Suprapubic skin (tissue), 4 donors: ENCODE measurements around the gene MARF1. TPM values are rescaled to one million over a fixed set of nuclear protein-coding genes. Genes with fewer than 3 reads are reported as not detected.

Experiments
- DNase-seq, 2 donors: peaks; one replicate each; pipeline ENCODE4 v3.0.0-alpha.2; 2019; ENCODE audit warnings: low spot score in 2 of 2
- H3K27ac ChIP-seq: fragments of 200-600 bp; sonication (generic); one replicate; pipeline ENCODE4 v1.5.1; 2019
- H3K27me3 ChIP-seq: fragments of 200-600 bp; sonication (generic); one replicate; pipeline ENCODE4 v1.5.1; 2019
- H3K36me3 ChIP-seq: fragments of 200-600 bp; sonication (generic); one replicate; pipeline ENCODE4 v1.5.1; 2019
- H3K4me1 ChIP-seq: fragments of 200-600 bp; sonication (generic); one replicate; pipeline ENCODE4 v1.5.1; 2019
- H3K4me3 ChIP-seq: fragments of 200-600 bp; sonication (generic); one replicate; pipeline ENCODE4 v1.5.1; 2019; ENCODE audit warnings: mild to moderate bottlenecking
- H3K9me3 ChIP-seq: fragments of 200-600 bp; sonication (generic); one replicate; pipeline ENCODE4 v1.5.1; 2019
- EP300 ChIP-seq: sonication (generic); formaldehyde crosslinking; IDR thresholded peaks from one replicate; pipeline ENCODE4 v1.6.1; 2017; ENCODE audit warnings: antibody characterized with exemption
- POLR2A ChIP-seq, 2 donors: fragments of 450-650 bp; IDR thresholded peaks; one replicate each; pipeline ENCODE4 v1.6.1; 2017; ENCODE audit warnings: antibody characterized with exemption in 2 of 2, mild to moderate bottlenecking in 2 of 2, moderate library complexity in 2 of 2
- POLR2AphosphoS5 ChIP-seq, 3 donors: sonication (generic); formaldehyde crosslinking; IDR thresholded peaks; one replicate each; pipeline ENCODE4 v1.6.1; 2017; ENCODE audit warnings: antibody characterized with exemption in 3 of 3
- WGBS: methylation state at CpG from one replicate; pipeline ENCODE4 v1.1.5; 2018; 5-methylcytosine and 5-hydroxymethylcytosine counted together
- total RNA-seq, 4 donors: library from RNA; depleted of rRNA; stranded (reverse); fragments of >200 nt; gene quantifications; one replicate each; pipeline ENCODE4 v1.1.0, GENCODE V29; 2016
- TF ChIP-seq, protein P1 (sequence below), 2 donors: fragments of 200-600 bp in 1 of 2; fragments of 450-650 bp in 1 of 2; sonication (generic) in 1 of 2; IDR thresholded peaks; one replicate each; pipeline ENCODE4 v1.5.1; 2016 to 2019; ENCODE audit warnings: antibody characterized with exemption in 2 of 2, mild to moderate bottlenecking in 1 of 2, moderate library complexity in 1 of 2

MARF1 gene
- total RNA-seq, 4 donors from 2014 or later = 36.2 to 117 (median 44.2) TPM

GRCh38 chr16:15617901-15618300 is 25.1 kb downstream of the MARF1 start:
- TF ChIP-seq POLR2AphosphoS5 (IDR thresholded peaks at IDR 0.05) (no peak), POLR2A (IDR thresholded peaks at IDR 0.05) (no peak), EP300 (no peak)
- TF ChIP-seq, protein P1, sequence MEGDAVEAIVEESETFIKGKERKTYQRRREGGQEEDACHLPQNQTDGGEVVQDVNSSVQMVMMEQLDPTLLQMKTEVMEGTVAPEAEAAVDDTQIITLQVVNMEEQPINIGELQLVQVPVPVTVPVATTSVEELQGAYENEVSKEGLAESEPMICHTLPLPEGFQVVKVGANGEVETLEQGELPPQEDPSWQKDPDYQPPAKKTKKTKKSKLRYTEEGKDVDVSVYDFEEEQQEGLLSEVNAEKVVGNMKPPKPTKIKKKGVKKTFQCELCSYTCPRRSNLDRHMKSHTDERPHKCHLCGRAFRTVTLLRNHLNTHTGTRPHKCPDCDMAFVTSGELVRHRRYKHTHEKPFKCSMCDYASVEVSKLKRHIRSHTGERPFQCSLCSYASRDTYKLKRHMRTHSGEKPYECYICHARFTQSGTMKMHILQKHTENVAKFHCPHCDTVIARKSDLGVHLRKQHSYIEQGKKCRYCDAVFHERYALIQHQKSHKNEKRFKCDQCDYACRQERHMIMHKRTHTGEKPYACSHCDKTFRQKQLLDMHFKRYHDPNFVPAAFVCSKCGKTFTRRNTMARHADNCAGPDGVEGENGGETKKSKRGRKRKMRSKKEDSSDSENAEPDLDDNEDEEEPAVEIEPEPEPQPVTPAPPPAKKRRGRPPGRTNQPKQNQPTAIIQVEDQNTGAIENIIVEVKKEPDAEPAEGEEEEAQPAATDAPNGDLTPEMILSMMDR (IDR thresholded peaks at IDR 0.05) = no peak
- Histone ChIP-seq H3K27me3 (no peaks in the 10 kb centered on the region), H3K27ac (no peak overlapping the region), H3K4me3 (no peak overlapping the region), H3K36me3 (peaks cover 94% of the 10 kb centered on the region), H3K4me1 (no peaks in the 10 kb centered on the region), H3K9me3 (no peaks in the 10 kb centered on the region)
- WGBS = 95% methylated on average over 4 of the region's 4 CpGs
- no peak for DNase-seq

GRCh38 chr16:15616475-15617165 is 26.3 kb downstream of the MARF1 start:
- WGBS = 91% methylated on average over 11 of the region's 11 CpGs
- TF ChIP-seq, protein P1 (IDR thresholded peaks at IDR 0.05) = no peak
- TF ChIP-seq POLR2AphosphoS5 (IDR thresholded peaks at IDR 0.05) (no peak), POLR2A (IDR thresholded peaks at IDR 0.05) (no peak), EP300 (no peak)
- peaks cover 94% of the 10 kb centered on the region for H3K36me3 ChIP-seq
- no peaks in the 10 kb centered on the region for H3K4me1 ChIP-seq
- H3K9me3 ChIP-seq = no peaks in the 10 kb centered on the region
- no peak overlapping the region for H3K27ac ChIP-seq
- DNase-seq = no peak
- H3K4me3 ChIP-seq = no peak overlapping the region
- no peaks in the 10 kb centered on the region for H3K27me3 ChIP-seq

GRCh38 chr16:15616012-15616411 is 26.9 kb downstream of the MARF1 start:
- H3K27me3 ChIP-seq = no peaks in the 10 kb centered on the region
- TF ChIP-seq EP300 (no peak), POLR2A (IDR thresholded peaks at IDR 0.05) (no peak), POLR2AphosphoS5 (IDR thresholded peaks at IDR 0.05) (no peak)
- TF ChIP-seq, protein P1 (IDR thresholded peaks at IDR 0.05) = no peak
- H3K9me3 ChIP-seq = no peaks in the 10 kb centered on the region
- WGBS = 90% methylated on average over 4 of the region's 4 CpGs
- no peak overlapping the region for H3K4me3 ChIP-seq
- H3K27ac ChIP-seq = no peak overlapping the region
- DNase-seq = no peak
- no peaks in the 10 kb centered on the region for H3K4me1 ChIP-seq
- peaks cover 97% of the 10 kb centered on the region for H3K36me3 ChIP-seq

- no peak for DNase-seq
- Histone ChIP-seq H3K27ac (no peak overlapping the region), H3K4me1 (no peaks in the 10 kb centered on the region), H3K9me3 (no peaks in the 10 kb centered on the region), H3K4me3 (no peak overlapping the region), H3K36me3 (peaks cover 99% of the 10 kb centered on the region), H3K27me3 (no peaks in the 10 kb centered on the region)
- TF ChIP-seq POLR2AphosphoS5 (IDR thresholded peaks at IDR 0.05) = no peak
- TF ChIP-seq POLR2A (IDR thresholded peaks at IDR 0.05) = no peak
- TF ChIP-seq EP300 = no peak
- TF ChIP-seq, protein P1 (IDR thresholded peaks at IDR 0.05) = no peak
- 95% methylated on average over 4 of the region's 4 CpGs for WGBS
These were observed 29.3 kb downstream of the MARF1 start for GRCh38 chr16:15613676-15614075.

- H3K9me3 ChIP-seq = no peaks in the 10 kb centered on the region
- no peak for DNase-seq
- 87% methylated on average over 7 of the region's 7 CpGs for WGBS
- H3K36me3 ChIP-seq = peaks cover 97% of the 10 kb centered on the region
- H3K27me3 ChIP-seq = no peaks in the 10 kb centered on the region
- no peak overlapping the region for H3K4me3 ChIP-seq
- H3K27ac ChIP-seq = no peak overlapping the region
- TF ChIP-seq, protein P1 (IDR thresholded peaks at IDR 0.05) = no peak
- TF ChIP-seq EP300 (no peak), POLR2A (IDR thresholded peaks at IDR 0.05) (no peak), POLR2AphosphoS5 (IDR thresholded peaks at IDR 0.05) (no peak)
- H3K4me1 ChIP-seq = peaks cover 3% of the 10 kb centered on the region
These were observed 31.3 kb downstream of the MARF1 start for GRCh38 chr16:15611610-15612009.
